Nephron progenitor cell (in vitro differentiated cells): ENCODE measurements around the gene TUT4.

Source experiments
- DNase-seq: peaks from one replicate; pipeline ENCODE4 v3.0.0; 2021
- H3K27ac Mint-ChIP-seq: 2 replicates; pipeline ENCODE4 v1.8.0; 2021; ENCODE audit warnings: mild to moderate bottlenecking, moderate library complexity, mixed read lengths
- H3K27me3 Mint-ChIP-seq: 2 replicates; pipeline ENCODE4 v1.8.0; 2021; ENCODE audit warnings: mild to moderate bottlenecking, low read depth, mixed read lengths; ENCODE audit not compliant: poor library complexity
- H3K36me3 Mint-ChIP-seq: 2 replicates; pipeline ENCODE4 v1.8.0; 2021; ENCODE audit warnings: low read depth, mixed read lengths
- H3K4me1 Mint-ChIP-seq: 2 replicates; pipeline ENCODE4 v1.8.0; 2021; ENCODE audit warnings: mixed read lengths
- H3K4me3 Mint-ChIP-seq: 2 replicates; pipeline ENCODE4 v1.8.0; 2021; ENCODE audit warnings: mild to moderate bottlenecking, moderate library complexity, mixed read lengths
- H3K9me3 Mint-ChIP-seq: 2 replicates; pipeline ENCODE4 v1.8.0; 2021; ENCODE audit warnings: mild to moderate bottlenecking, moderate library complexity, mixed read lengths
- TF ChIP-seq, protein P1 (sequence below): fragments of 200-600 bp; sonication (generic); IDR thresholded peaks from 2 replicates; pipeline ENCODE4 v1.5.0; 2021; ENCODE audit warnings: antibody characterized with exemption

The TUT4 gene

DNA sequence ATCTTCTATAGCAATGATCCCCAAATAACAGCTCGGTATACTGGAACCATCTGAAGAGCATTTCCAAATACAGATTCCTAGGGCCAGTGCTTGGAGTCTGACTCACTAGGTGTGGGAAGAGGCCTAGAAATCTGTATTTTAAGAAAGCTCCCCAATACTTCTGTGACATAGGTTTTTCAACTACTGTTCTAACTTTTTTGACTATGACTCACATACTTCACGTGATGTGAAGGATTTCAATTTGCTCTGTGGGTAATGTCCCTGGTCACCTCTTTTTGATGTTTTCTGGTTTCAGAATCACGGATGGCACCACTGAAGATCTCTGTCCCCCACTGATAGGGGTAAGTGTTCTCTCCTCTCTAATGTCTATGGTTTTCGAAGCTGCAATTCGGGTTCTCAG lies 159.7 kb downstream of the TUT4 start:
- no peak overlapping the region for H3K27ac Mint-ChIP-seq
- no peak overlapping the region for H3K4me3 Mint-ChIP-seq
- TF ChIP-seq, protein P1, sequence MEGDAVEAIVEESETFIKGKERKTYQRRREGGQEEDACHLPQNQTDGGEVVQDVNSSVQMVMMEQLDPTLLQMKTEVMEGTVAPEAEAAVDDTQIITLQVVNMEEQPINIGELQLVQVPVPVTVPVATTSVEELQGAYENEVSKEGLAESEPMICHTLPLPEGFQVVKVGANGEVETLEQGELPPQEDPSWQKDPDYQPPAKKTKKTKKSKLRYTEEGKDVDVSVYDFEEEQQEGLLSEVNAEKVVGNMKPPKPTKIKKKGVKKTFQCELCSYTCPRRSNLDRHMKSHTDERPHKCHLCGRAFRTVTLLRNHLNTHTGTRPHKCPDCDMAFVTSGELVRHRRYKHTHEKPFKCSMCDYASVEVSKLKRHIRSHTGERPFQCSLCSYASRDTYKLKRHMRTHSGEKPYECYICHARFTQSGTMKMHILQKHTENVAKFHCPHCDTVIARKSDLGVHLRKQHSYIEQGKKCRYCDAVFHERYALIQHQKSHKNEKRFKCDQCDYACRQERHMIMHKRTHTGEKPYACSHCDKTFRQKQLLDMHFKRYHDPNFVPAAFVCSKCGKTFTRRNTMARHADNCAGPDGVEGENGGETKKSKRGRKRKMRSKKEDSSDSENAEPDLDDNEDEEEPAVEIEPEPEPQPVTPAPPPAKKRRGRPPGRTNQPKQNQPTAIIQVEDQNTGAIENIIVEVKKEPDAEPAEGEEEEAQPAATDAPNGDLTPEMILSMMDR, result no peak
- H3K4me1 Mint-ChIP-seq, result no peaks in the 10 kb centered on the region
- no peaks in the 10 kb centered on the region for H3K27me3 Mint-ChIP-seq
- no peaks in the 10 kb centered on the region for H3K9me3 Mint-ChIP-seq
- DNase-seq, result no peak
- peaks cover 66% of the 10 kb centered on the region for H3K36me3 Mint-ChIP-seq

- DNase-seq, result no peak
- no peaks in the 10 kb centered on the region for H3K9me3 Mint-ChIP-seq
- H3K27me3 Mint-ChIP-seq, result no peaks in the 10 kb centered on the region
- H3K36me3 Mint-ChIP-seq, result peaks cover 61% of the 10 kb centered on the region
- TF ChIP-seq, protein P1, result no peak
- no peak overlapping the region for H3K27ac Mint-ChIP-seq
- no peak overlapping the region for H3K4me3 Mint-ChIP-seq
- no peaks in the 10 kb centered on the region for H3K4me1 Mint-ChIP-seq
Measured at GRCh38 chr1:52386458-52386857, 166.4 kb downstream of the TUT4 start.

- peaks cover 59% of the 10 kb centered on the region for H3K36me3 Mint-ChIP-seq
- no peaks in the 10 kb centered on the region for H3K9me3 Mint-ChIP-seq
- H3K4me3 Mint-ChIP-seq, result no peak overlapping the region
- H3K27ac Mint-ChIP-seq, result no peak overlapping the region
- H3K4me1 Mint-ChIP-seq, result no peaks in the 10 kb centered on the region
- DNase-seq, result no peak
- TF ChIP-seq, protein P1, result no peak
- H3K27me3 Mint-ChIP-seq, result peaks cover under 1% of the 10 kb centered on the region
Measured at GRCh38 chr1:52385376-52385775, 167.5 kb downstream of the TUT4 start.
